ENCODE data around the gene CXCL11.

- no peak for TF ChIP-seq POLR2A (IDR thresholded peaks at IDR 0.05; ENCODE audit: low read length)
- no peak for TF ChIP-seq GATA1 (IDR thresholded peaks at IDR 0.05; ENCODE audit: low read depth, low read length)
These were observed 23.9 kb upstream of the CXCL11 start for GRCh38 chr4:76059750-76060149.
